K562 (cell line): ENCODE data around the gene TMEM72. TPM values are rescaled to one million over a fixed set of nuclear protein-coding genes. Genes with fewer than 3 reads are reported as not detected.
A peak's percentile ranks its signal among the peaks of the same experiment; 100 is the strongest.

ENCODE experiments used
- ATAC-seq: fragments of 200-7000 bp; cut with Tn5 transposase; 3 replicates; pipeline ENCODE4 v1.9.1; 2020; ENCODE audit warnings: moderate library complexity
- BruUV-seq: library from RNA; stranded (reverse); fragments of 400-500 nt; replicated peaks from 2 replicates; lab custom pipeline; 2021; lab: Mats Ljungman, UMichigan
- CTCF ChIA-PET: fragments of 300-600 bp; formaldehyde crosslinking; extraction: SDS; loops from one replicate; lab custom pipeline; 2021; ENCODE audit warnings: low intra/inter-chr PET ratio; lab: Yijun Ruan, JAX
- POLR2A ChIA-PET: fragments of 300-600, 350-650 bp; sonication (Branson Sonifier 250); formaldehyde crosslinking; extraction: SDS; loops from one replicate; lab custom pipeline; 2021; ENCODE audit warnings: antibody characterized with exemption, inconsistent platforms; lab: Yijun Ruan, JAX
- DNase-seq, 4 experiments: peaks; one replicate each; pipeline versions ENCODE4 v3.0.0 to v3.0.0-alpha.2; 2011 to 2018; ENCODE audit warnings: low spot score in 3 of 4, mixed read lengths in 3 of 4; ENCODE audit errors: extremely low read depth in 1 of 4
- FAIRE-seq: peaks from 2 replicates; lab custom pipeline; 2011; peaks lifted over from hg19 to GRCh38; lab: Jason Lieb, UNC
- H2AFZ ChIP-seq: 2 replicates; pipeline ENCODE4 v1.6.0; 2011; ENCODE audit warnings: low read depth, low read length, control low read depth, inconsistent platforms
- H3K27ac ChIP-seq: fragments of 200-600 bp; 3 replicates; pipeline ENCODE4 v1.8.0; 2011; ENCODE audit warnings: low read depth, mild to moderate bottlenecking, control low read depth, inconsistent platforms, low read length, moderate library complexity, mixed read lengths; ENCODE audit errors: extremely low read depth
- H3K27me3 ChIP-seq, 2 experiments: fragments of 300-600 bp in 1 of 2; 2 replicates in 1 of 2; 3 replicates in 1 of 2; pipeline versions ENCODE4 v1.6.0 to v1.8.0; 2011; ENCODE audit warnings: inconsistent platforms in 2 of 2, low read length in 2 of 2, mild to moderate bottlenecking in 1 of 2, mixed read lengths in 1 of 2, moderate library complexity in 1 of 2; ENCODE audit not compliant: control insufficient read depth in 2 of 2, insufficient read depth in 2 of 2
- H3K36me3 ChIP-seq: fragments of 300-600 bp; 3 replicates; pipeline ENCODE4 v1.8.0; 2011; ENCODE audit warnings: mild to moderate bottlenecking, low read length, inconsistent platforms; ENCODE audit not compliant: control insufficient read depth, insufficient read depth
- H3K4me1 ChIP-seq, 2 experiments: fragments of 200-600 bp in 1 of 2; replicated peaks in 1 of 2; 2 replicates in 1 of 2; 3 replicates in 1 of 2; pipeline versions ENCODE4 v1.5.1 to v1.8.0; 2011; ENCODE audit warnings: inconsistent platforms in 2 of 2, low read length in 2 of 2, mild to moderate bottlenecking in 1 of 2, mixed read lengths in 1 of 2, moderate library complexity in 1 of 2; ENCODE audit not compliant: control insufficient read depth in 2 of 2, insufficient read depth in 2 of 2
- H3K4me2 ChIP-seq: 2 replicates; pipeline ENCODE4 v1.6.1; 2011; ENCODE audit warnings: low read length, control low read depth, inconsistent platforms, mixed read lengths; ENCODE audit not compliant: insufficient read depth
- H3K4me3 ChIP-seq: fragments of 200-600 bp; sonication (generic), shearing (Covaris generic); 2 replicates; pipeline ENCODE4 v1.5.1; 2016; ENCODE audit warnings: control low read depth, inconsistent platforms
- H3K79me2 ChIP-seq: fragments of 200-600 bp; 3 replicates; pipeline ENCODE4 v1.8.0; 2011; ENCODE audit warnings: low read length, inconsistent platforms; ENCODE audit not compliant: control insufficient read depth, insufficient read depth
- H3K9ac ChIP-seq, 2 experiments: 2 replicates each; pipeline versions ENCODE4 v1.6.0 to v1.6.1; 2011; ENCODE audit warnings: low read depth in 2 of 2, low read length in 2 of 2, control low read depth in 1 of 2, inconsistent platforms in 1 of 2, mild to moderate bottlenecking in 1 of 2, mixed read lengths in 1 of 2; ENCODE audit not compliant: insufficient read depth in 1 of 2
- H3K9me1 ChIP-seq: one replicate; pipeline ENCODE4 v1.6.0; 2011; ENCODE audit warnings: inconsistent platforms, mild to moderate bottlenecking, low read length, moderate library complexity; ENCODE audit not compliant: control insufficient read depth, insufficient read depth
- H3K9me3 ChIP-seq: replicated peaks from 2 replicates; pipeline ENCODE4 v1.5.1; 2011; ENCODE audit warnings: low read depth, low read length, inconsistent platforms; ENCODE audit not compliant: control insufficient read depth, insufficient read depth
- H4K20me1 ChIP-seq: replicated peaks from 2 replicates; pipeline ENCODE4 v1.6.1; 2011; ENCODE audit warnings: low read length, inconsistent platforms, mixed read lengths; ENCODE audit not compliant: control insufficient read depth, insufficient read depth
- COPS2 ChIP-seq: fragments of 450-650 bp; conservative IDR thresholded peaks from 2 replicates; pipeline ENCODE4 v1.6.1; 2016; ENCODE audit warnings: mild to moderate bottlenecking, moderate library complexity
- MYC ChIP-seq, 2 experiments: fragments of 250-450 bp in 1 of 2; sonication (Bioruptor Pico) in 1 of 2; IDR thresholded peaks; 2 replicates each; pipeline versions ENCODE4 v1.5.1 to v1.6.1; 2012 to 2021; ENCODE audit warnings: low read depth in 2 of 2, borderline replicate concordance in 1 of 2, improper control_type of control experiment in 1 of 2, low read length in 1 of 2, mild to moderate bottlenecking in 1 of 2, moderate library complexity in 1 of 2
- PML ChIP-seq: IDR thresholded peaks from 2 replicates; pipeline ENCODE4 v1.6.1; 2012; ENCODE audit warnings: low read length, inconsistent platforms
- RAD21 ChIP-seq, 2 experiments: fragments of 250-450 bp in 1 of 2; fragments of 450-650 bp in 1 of 2; sonication (Bioruptor Pico) in 1 of 2; formaldehyde crosslinking in 1 of 2; IDR thresholded peaks in 1 of 2; conservative IDR thresholded peaks in 1 of 2; 2 replicates each; pipeline versions ENCODE4 v1.4.0 to v1.8.0; 2020 to 2022; ENCODE audit warnings: mild to moderate bottlenecking in 2 of 2, moderate library complexity in 1 of 2
- WGBS: fragments of 100-300 bp; shearing (Covaris generic); methylation state at CpG from one replicate; pipeline ENCODE4 v1.1.6; 2016; ENCODE audit warnings: low coverage, mixed read lengths; ENCODE audit not compliant: insufficient coverage; ENCODE audit errors: missing lambda C conversion rate; 5-methylcytosine and 5-hydroxymethylcytosine counted together
- in situ Hi-C: fragments of 300-500 bp; cut with MboI; formaldehyde crosslinking; loops from 4 replicates; pipeline ENCODE4 v1.15.0; 2018; ENCODE audit warnings: inconsistent platforms, mixed read lengths
- intact Hi-C: fragments of 100-400 bp; cut with micrococcal nuclease; formaldehyde crosslinking; loops from 2 replicates; pipeline ENCODE4 v1.14.2; 2022
- polyA plus RNA-seq, 8 experiments: library from polyadenylated mRNA; depleted of rRNA in 4 of 8; stranded (reverse) in 5 of 8; unstranded in 3 of 8; fragments of >200 nt; fragmentation: Nextera tagmentation in 2 of 8; fragmentation: Illumina TruSeq in 1 of 8; extraction: Ambion mirVana in 2 of 8; extraction: Trizol in 1 of 8; gene quantifications; 2 replicates each; pipeline versions ENCODE4 v1.2.1 to v1.2.3, GENCODE V29; 2011 to 2014; ENCODE audit warnings: inconsistent platforms in 1 of 8, missing spikeins in 1 of 8
- total RNA-seq, 7 experiments: library from RNA; depleted of rRNA in 6 of 7; stranded (reverse); fragments of >200 nt in 6 of 7; fragmentation: Illumina TruSeq in 2 of 7; extraction: Trizol in 2 of 7; gene quantifications; 2 replicates each; pipeline versions ENCODE4 v1.2.1 to v1.2.3, GENCODE V29; 2011 to 2021; ENCODE audit warnings: low replicate concordance in 1 of 7
- TF ChIP-seq, protein P1 (sequence below): sonication (generic); formaldehyde crosslinking; IDR thresholded peaks from 2 replicates; pipeline ENCODE4 v1.8.0; 2022; ENCODE audit warnings: mild to moderate bottlenecking, missing genetic modification reagents

TMEM72 gene
- total and polyA plus RNA-seq, 9 of the 15 experiments (the other 6 are each of a cell fraction or from before 2014, with no cell fraction given) = not detected

DNA sequence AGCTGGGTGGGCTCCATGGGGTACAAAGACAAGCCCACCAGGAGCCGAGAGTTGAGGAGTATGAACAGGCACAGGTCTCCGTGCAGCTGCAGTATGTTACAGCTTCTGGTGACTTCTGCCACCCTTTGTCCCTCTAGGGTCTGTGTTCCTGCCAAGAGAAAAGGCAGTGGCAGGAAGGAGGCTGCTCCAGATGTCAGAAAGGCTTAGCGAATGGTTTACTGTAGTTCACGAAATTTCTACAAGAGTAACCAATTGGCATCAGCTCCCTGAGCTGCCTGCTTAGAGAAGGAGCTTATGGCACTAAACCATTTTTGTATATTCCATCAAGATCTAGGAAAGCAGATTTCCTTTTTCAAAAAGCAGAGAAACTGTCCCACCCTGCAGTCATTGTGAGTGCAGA lies 48.2 kb upstream of the TMEM72 start:
- Histone ChIP-seq H3K4me3 (no peak overlapping the region), H2AFZ (no peak overlapping the region), H3K79me2 (no peaks in the 10 kb centered on the region), H3K9me1 (no peaks in the 10 kb centered on the region), H4K20me1 (no peaks in the 10 kb centered on the region), H3K4me2 (no peak overlapping the region), H3K4me1 (peaks cover 0 to 15% of the 10 kb centered on the region in 2 experiments; a peak in 2 of 5 replicates), H3K27ac (no peak overlapping the region), H3K9ac (no peak overlapping the region), H3K9me3 (no peaks in the 10 kb centered on the region), H3K27me3 (peaks cover 3 to 34% of the 10 kb centered on the region in 2 experiments; a peak in 3 of 5 replicates), H3K36me3 (no peaks in the 10 kb centered on the region)
- WGBS = 2% methylated on average over 4 of the region's 4 CpGs
- ATAC-seq (no peak), DNase-seq (no peak), FAIRE-seq (no peak)
- CTCF ChIA-PET = interaction anchor here (0.6 to 1.0 kb wide), 3 partner anchors 62 to 138 kb away, joined by 3 to 4 read pairs (median 3); partner anchors contain the start of gene ZNF22
- TF ChIP-seq COPS2 (no peak), PML (no peak)
- intact Hi-C loops = no loop called here
- in situ Hi-C loops = loop anchor here (10.0 kb wide), 1 partner anchor 1198 kb away; no protein-coding TSS in a partner anchor
- POLR2A ChIA-PET = interaction anchor here (0.6 kb wide), 2 partner anchors 87 to 1196 kb away, joined by 3 to 5 read pairs; no protein-coding TSS in a partner anchor
- BruUV-seq = no TSS peak

DNA sequence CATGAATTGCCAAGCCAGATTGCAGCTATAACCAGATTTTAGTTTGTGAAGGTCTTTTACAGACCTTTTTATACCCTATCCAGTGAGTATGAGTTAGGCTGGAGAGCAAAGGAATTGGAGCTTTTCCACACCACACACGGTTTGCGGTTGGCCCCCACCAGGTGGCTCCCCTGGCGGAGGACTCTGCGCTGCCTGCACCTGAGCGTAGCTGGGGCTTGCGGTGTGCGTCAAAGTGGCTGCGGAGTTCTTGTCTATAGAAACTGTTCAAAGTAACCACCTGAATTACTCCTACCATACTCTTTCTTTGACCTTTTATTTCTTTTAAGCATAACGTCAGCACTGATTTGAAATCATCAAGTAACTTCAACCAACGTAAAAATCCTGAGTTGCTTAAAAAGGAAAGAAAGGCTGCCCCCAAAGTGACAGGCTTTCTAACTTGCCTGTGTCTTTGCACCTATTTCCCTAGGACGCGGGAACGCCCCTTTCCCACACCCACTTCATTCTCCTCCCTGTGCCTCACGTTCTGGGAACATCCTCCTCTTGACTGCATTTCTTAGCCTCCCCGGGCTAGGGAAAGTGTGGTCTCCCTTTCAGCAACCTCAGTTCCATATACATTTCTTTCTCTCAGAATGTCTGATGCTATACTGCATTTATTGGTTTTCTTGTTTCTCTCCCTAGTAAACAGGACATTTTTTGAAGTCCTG lies 47.6 kb upstream of the TMEM72 start:
- intact Hi-C loops = no loop called here
- in situ Hi-C loops = loop anchor here (10.0 kb wide), 1 partner anchor 1199 kb away; no protein-coding TSS in a partner anchor
- no TSS peak for BruUV-seq
- Histone ChIP-seq H3K27me3 (peaks cover 3 to 34% of the 10 kb centered on the region in 2 experiments; a peak in 3 of 5 replicates), H3K4me3 (no peak overlapping the region), H3K27ac (no peak overlapping the region), H3K9me1 (no peaks in the 10 kb centered on the region), H3K9me3 (no peaks in the 10 kb centered on the region), H3K9ac (no peak overlapping the region), H3K79me2 (no peaks in the 10 kb centered on the region), H4K20me1 (no peaks in the 10 kb centered on the region), H3K36me3 (no peaks in the 10 kb centered on the region), H2AFZ (no peak overlapping the region), H3K4me2 (no peak overlapping the region), H3K4me1 (peaks cover 0 to 15% of the 10 kb centered on the region in 2 experiments; a peak in 2 of 5 replicates)
- ATAC-seq = peak; percentile 27; the same call in 2 of the 3 replicates
- POLR2A ChIA-PET = no interaction called here
- CTCF ChIA-PET = interaction anchor here (0.6 to 1.0 kb wide), 3 partner anchors 62 to 137 kb away, joined by 3 to 4 read pairs (median 3); partner anchors contain the start of gene ZNF22
- FAIRE-seq = no peak
- WGBS = 23% methylated on average over 15 of the region's 15 CpGs
- DNase-seq = no peak
- TF ChIP-seq RAD21 (CRISPR knock-in tag; conservative IDR thresholded peaks at IDR 0.05 in 1 of 2, IDR thresholded peaks at IDR 0.05 in 1 of 2) (0 out of 4 replicates have a peak, but pooled peaks of 1 of the 2 experiments have one; percentile 12), MYC (IDR thresholded peaks at IDR 0.05; ENCODE audit: low read depth, low read length) (no peak), MYC (CRISPR knock-in tag; IDR thresholded peaks at IDR 0.05; ENCODE audit: borderline replicate concordance, low read depth) (no peak)
- TF ChIP-seq, protein P1, sequence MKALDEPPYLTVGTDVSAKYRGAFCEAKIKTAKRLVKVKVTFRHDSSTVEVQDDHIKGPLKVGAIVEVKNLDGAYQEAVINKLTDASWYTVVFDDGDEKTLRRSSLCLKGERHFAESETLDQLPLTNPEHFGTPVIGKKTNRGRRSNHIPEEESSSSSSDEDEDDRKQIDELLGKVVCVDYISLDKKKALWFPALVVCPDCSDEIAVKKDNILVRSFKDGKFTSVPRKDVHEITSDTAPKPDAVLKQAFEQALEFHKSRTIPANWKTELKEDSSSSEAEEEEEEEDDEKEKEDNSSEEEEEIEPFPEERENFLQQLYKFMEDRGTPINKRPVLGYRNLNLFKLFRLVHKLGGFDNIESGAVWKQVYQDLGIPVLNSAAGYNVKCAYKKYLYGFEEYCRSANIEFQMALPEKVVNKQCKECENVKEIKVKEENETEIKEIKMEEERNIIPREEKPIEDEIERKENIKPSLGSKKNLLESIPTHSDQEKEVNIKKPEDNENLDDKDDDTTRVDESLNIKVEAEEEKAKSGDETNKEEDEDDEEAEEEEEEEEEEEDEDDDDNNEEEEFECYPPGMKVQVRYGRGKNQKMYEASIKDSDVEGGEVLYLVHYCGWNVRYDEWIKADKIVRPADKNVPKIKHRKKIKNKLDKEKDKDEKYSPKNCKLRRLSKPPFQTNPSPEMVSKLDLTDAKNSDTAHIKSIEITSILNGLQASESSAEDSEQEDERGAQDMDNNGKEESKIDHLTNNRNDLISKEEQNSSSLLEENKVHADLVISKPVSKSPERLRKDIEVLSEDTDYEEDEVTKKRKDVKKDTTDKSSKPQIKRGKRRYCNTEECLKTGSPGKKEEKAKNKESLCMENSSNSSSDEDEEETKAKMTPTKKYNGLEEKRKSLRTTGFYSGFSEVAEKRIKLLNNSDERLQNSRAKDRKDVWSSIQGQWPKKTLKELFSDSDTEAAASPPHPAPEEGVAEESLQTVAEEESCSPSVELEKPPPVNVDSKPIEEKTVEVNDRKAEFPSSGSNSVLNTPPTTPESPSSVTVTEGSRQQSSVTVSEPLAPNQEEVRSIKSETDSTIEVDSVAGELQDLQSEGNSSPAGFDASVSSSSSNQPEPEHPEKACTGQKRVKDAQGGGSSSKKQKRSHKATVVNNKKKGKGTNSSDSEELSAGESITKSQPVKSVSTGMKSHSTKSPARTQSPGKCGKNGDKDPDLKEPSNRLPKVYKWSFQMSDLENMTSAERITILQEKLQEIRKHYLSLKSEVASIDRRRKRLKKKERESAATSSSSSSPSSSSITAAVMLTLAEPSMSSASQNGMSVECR (CRISPR knock-in tag) = no peak
